GM23248 (cell line): Measurements from ENCODE around the gene ZFAND2B. TPM values are rescaled to one million over a fixed set of nuclear protein-coding genes. Genes with fewer than 3 reads are reported as not detected.

Experiments used
- DNase-seq: peaks from one replicate; pipeline ENCODE4 v3.0.0-alpha.2; 2015
- H2AFZ ChIP-seq: fragments of 200-600 bp; sonication (generic); 2 replicates; pipeline ENCODE4 v1.6.1; 2016; ENCODE audit warnings: antibody characterized with exemption
- H3F3A ChIP-seq: fragments of 200-600 bp; sonication (generic); 2 replicates; pipeline ENCODE4 v1.6.1; 2016; ENCODE audit warnings: mild to moderate bottlenecking, antibody characterized with exemption, mixed run types; ENCODE audit not compliant: insufficient read depth
- H3K27ac ChIP-seq: fragments of 200-600 bp; sonication (generic); 2 replicates; pipeline ENCODE4 v1.5.1; 2016; ENCODE audit warnings: mild to moderate bottlenecking
- H3K27me3 ChIP-seq: fragments of 200-600 bp; sonication (generic); replicated peaks from 2 replicates; pipeline ENCODE4 v1.6.1; 2016; ENCODE audit warnings: mild to moderate bottlenecking; ENCODE audit not compliant: insufficient read depth
- H3K36me3 ChIP-seq: fragments of 200-600 bp; sonication (generic); 2 replicates; pipeline ENCODE4 v1.6.1; 2016; ENCODE audit warnings: low read depth, mild to moderate bottlenecking
- H3K4me1 ChIP-seq: fragments of 200-600 bp; sonication (generic); 2 replicates; pipeline ENCODE4 v1.6.1; 2016; ENCODE audit warnings: mild to moderate bottlenecking; ENCODE audit not compliant: insufficient read depth
- H3K4me2 ChIP-seq: fragments of 200-600 bp; sonication (generic); one replicate; pipeline ENCODE4 v1.6.1; 2016; ENCODE audit warnings: mild to moderate bottlenecking; ENCODE audit not compliant: unreplicated experiment
- H3K4me3 ChIP-seq: fragments of 200-600 bp; sonication (generic); 2 replicates; pipeline ENCODE4 v1.5.1; 2016; ENCODE audit warnings: mild to moderate bottlenecking
- H3K79me2 ChIP-seq: fragments of 200-600 bp; sonication (generic); 2 replicates; pipeline ENCODE4 v1.6.1; 2016; ENCODE audit warnings: mild to moderate bottlenecking; ENCODE audit not compliant: insufficient read depth
- H3K9ac ChIP-seq: fragments of 200-600 bp; sonication (generic); 2 replicates; pipeline ENCODE4 v1.6.1; 2016; ENCODE audit warnings: mild to moderate bottlenecking
- H3K9me2 ChIP-seq: fragments of 200-600 bp; sonication (generic); 2 replicates; pipeline ENCODE4 v1.6.1; 2016; ENCODE audit warnings: mixed run types, mild to moderate bottlenecking, moderate library complexity; ENCODE audit not compliant: insufficient read depth
- H3K9me3 ChIP-seq: fragments of 200-600 bp; sonication (generic); one replicate; pipeline ENCODE4 v1.6.1; 2017; ENCODE audit warnings: low read depth
- H4K20me1 ChIP-seq: fragments of 200-600 bp; sonication (generic); 2 replicates; pipeline ENCODE4 v1.6.0; 2016; ENCODE audit not compliant: insufficient read depth
- EZH2 ChIP-seq: fragments of 200-600 bp; sonication (generic); IDR thresholded peaks from 2 replicates; pipeline ENCODE4 v1.6.1; 2018; ENCODE audit warnings: antibody characterized with exemption, mild to moderate bottlenecking; ENCODE audit not compliant: insufficient read depth, poor library complexity, severe bottlenecking
- EZH2phosphoT487 ChIP-seq: fragments of 200-600 bp; sonication (generic); IDR thresholded peaks from 2 replicates; pipeline ENCODE4 v1.6.1; 2018; ENCODE audit warnings: antibody characterized with exemption, moderate library complexity, mild to moderate bottlenecking, low read depth; ENCODE audit not compliant: insufficient read depth
- WGBS, 2 experiments: methylation state at CpG; one replicate each; pipeline ENCODE4 v1.1.6; 2015 to 2017; ENCODE audit warnings: low lambda C conversion rate in 2 of 2, low coverage in 1 of 2; ENCODE audit errors: missing lambda C conversion rate in 2 of 2; 5-methylcytosine and 5-hydroxymethylcytosine counted together
- in situ Hi-C: fragments of 300-500 bp; cut with MboI; formaldehyde crosslinking; loops from 2 replicates; pipeline ENCODE4 v1.15.0; 2020
- polyA plus RNA-seq: library from polyadenylated mRNA; unstranded; fragments of >200 nt; fragmentation: Nextera tagmentation; extraction: Ambion mirVana; gene quantifications from 2 replicates; pipeline ENCODE4 v1.2.1, GENCODE V29; 2016
- total RNA-seq: library from RNA; depleted of rRNA; stranded (reverse); fragments of >200 nt; shearing (Covaris generic); gene quantifications from 2 replicates; pipeline ENCODE4 v1.2.3, GENCODE V29; 2014

ZFAND2B gene
- total and polyA plus RNA-seq, 2 experiments from 2014 or later, result 38.9 to 39.3 TPM

DNA sequence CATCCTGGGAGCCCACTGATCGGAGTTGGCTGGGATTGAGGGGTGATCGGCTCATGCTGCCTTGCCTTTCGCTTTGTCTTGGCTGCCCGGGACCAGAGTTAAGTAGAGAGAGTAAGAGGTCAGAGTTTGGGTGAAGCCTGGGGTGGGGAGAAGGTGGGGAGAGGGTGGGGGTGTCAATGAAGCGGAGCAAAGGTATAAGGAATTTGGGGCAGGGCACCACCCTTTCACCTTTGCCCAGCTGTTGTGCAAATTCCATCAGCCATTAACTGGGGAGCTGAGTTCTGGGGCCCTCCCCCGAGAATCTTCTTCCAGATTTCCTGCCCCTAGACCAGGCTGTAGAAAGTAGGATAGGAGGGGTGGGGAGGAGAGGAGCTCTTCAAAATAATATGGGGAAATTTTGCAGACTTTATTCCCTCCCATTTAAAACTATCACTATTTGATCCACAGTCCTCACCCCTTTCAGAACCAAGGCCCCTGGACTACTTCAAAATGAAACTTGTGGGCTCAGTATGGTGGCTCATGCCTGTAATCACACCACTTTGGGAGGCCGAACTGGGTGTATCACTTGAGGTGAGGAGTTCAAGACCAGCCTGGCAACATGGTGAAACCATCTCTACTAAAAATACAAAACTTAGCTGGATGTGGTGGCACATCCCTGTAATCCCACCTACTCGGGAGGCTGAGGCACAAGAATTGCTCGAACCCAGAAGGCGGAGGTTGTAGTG, 36.5 kb upstream of the ZFAND2B start, which contains the start of gene SLC23A3:
Gene SLC23A3, minus strand, starts transcription at position 100 of the 725 bp plus-strand sequence. Its CDS starts 45 bp downstream, at position 55.
- H2AFZ ChIP-seq, result no peak within 1 kb of the TSS
- DNase-seq, result no peak
- H3F3A ChIP-seq, result peaks cover 20% of the 10 kb centered on the region
- no peaks in the 10 kb centered on the region for H4K20me1 ChIP-seq
- H3K9me2 ChIP-seq, result no peaks in the 10 kb centered on the region
- no peak within 1 kb of the TSS for H3K4me3 ChIP-seq
- H3K9me3 ChIP-seq, result no peaks in the 10 kb centered on the region
- H3K36me3 ChIP-seq, result peaks cover 11% of the 10 kb centered on the region; the same call in 1 of the 2 replicates
- H3K4me1 ChIP-seq, result peaks cover 10% of the 10 kb centered on the region; the same call in 1 of the 2 replicates
- H3K27me3 ChIP-seq, result no peaks in the 10 kb centered on the region
- TF ChIP-seq EZH2 (no peak), EZH2phosphoT487 (no peak)
- H3K9ac ChIP-seq, result no peak within 1 kb of the TSS
- H3K4me2 ChIP-seq, result no peak within 1 kb of the TSS
- H3K27ac ChIP-seq, result no peak within 1 kb of the TSS
- WGBS, 2 experiments, result 83 to 91% methylated on average over 9 to 10 of the region's 10 CpGs
- in situ Hi-C loops, result loop anchor here (10.0 kb wide), 1 partner anchor 135 kb away; the partner anchor contains the start of gene PTPRN
- peaks cover 9% of the 10 kb centered on the region for H3K79me2 ChIP-seq

DNA sequence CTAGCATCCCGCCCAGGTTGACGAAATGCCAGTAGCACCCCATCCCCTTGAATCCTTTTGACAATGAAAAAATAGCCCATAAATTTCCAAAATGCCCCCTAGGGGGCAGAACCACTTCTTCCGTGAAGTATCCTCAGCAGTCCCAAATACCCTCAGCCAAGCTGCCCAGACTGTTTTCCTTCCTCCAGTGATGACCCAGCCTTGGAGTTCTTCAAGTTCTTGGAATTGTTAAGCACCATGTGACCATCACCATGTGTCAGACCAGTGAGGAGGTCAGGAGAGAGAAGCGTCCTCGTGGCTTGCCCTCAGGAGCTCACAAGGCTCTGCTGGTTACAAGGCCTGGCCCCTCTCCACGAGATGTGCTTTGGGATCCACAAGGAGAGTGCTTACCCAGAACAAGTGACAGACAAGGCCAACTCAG, 35.3 kb upstream of the ZFAND2B start:
- Histone ChIP-seq H3F3A (peaks cover 20% of the 10 kb centered on the region), H3K4me2 (no peak overlapping the region), H3K9me3 (no peaks in the 10 kb centered on the region), H3K4me3 (no peak overlapping the region), H3K27me3 (no peaks in the 10 kb centered on the region), H4K20me1 (no peaks in the 10 kb centered on the region), H3K4me1 (peaks cover 16% of the 10 kb centered on the region), H3K27ac (peak overlapping the region; percentile 79), H3K79me2 (peaks cover 20% of the 10 kb centered on the region), H3K9me2 (no peaks in the 10 kb centered on the region), H3K36me3 (peaks cover 11% of the 10 kb centered on the region; the same call in 1 of the 2 replicates), H3K9ac (peak overlapping the region; percentile 64), H2AFZ (0 out of 2 replicates have a peak overlapping the region, but pooled peaks have one; percentile 11)
- no peak for TF ChIP-seq EZH2phosphoT487
- TF ChIP-seq EZH2, result no peak
- in situ Hi-C loops, result no loop called here
- peak; percentile 89 for DNase-seq
- 1 to 8% methylated on average over 6 of the region's 6 CpGs for WGBS, 2 experiments

DNA sequence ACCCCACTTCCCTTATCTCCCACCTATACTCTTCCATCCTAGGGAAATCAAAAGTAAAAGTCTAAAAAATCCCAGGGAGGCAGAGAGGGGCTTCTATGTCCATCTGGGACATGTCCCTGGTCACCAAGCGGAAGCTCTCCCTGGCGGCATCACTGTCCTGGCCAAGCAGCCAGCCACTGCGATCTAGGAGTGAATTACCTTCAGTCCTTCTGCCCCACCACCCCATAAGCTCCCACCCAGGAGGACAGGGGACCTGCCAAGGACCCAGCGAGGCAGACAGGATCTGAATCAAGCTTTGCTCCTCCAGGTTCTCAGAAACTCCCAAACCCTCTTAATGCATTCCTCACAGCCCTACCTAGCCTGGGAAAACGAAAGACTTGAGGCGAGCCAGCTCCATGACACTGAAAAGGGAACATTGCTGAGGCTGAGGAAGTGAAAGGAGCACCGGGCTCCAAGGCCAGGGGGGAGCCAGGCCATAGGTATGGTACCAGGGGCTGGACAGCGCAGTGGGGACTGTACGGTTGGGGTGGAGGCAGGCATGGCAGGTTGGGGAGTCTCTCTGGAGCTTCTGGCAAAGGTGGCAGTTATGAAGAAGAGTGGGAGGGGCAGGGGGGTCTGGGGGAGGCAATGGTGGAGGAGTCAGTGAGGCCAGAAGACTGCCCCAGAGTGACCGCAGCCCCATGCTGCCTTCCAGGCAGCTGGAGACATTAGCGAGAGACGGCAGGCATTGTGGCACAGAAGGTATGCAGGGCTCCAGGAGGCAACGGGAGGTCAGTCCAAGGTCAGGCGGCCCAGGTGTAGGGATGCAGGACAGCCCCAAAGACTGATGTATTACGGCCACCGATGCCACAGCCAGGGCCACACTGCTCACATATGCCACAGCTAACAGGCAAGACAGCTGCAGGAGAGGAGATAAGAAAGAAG, 34.1 kb upstream of the ZFAND2B start:
- no peaks in the 10 kb centered on the region for H4K20me1 ChIP-seq
- H3K9me2 ChIP-seq, result no peaks in the 10 kb centered on the region
- H3K9ac ChIP-seq, result no peak overlapping the region
- peaks cover 23% of the 10 kb centered on the region for H3F3A ChIP-seq
- H3K4me1 ChIP-seq, result peaks cover 20% of the 10 kb centered on the region
- H3K27ac ChIP-seq, result no peak overlapping the region
- H3K27me3 ChIP-seq, result no peaks in the 10 kb centered on the region
- H3K9me3 ChIP-seq, result no peaks in the 10 kb centered on the region
- 92% methylated on average over 16 of the region's 16 CpGs for WGBS, 2 experiments
- no peak for DNase-seq
- H3K4me3 ChIP-seq, result no peak overlapping the region
- H2AFZ ChIP-seq, result no peak overlapping the region
- H3K79me2 ChIP-seq, result peaks cover 23% of the 10 kb centered on the region
- in situ Hi-C loops, result no loop called here
- no peak overlapping the region for H3K4me2 ChIP-seq
- H3K36me3 ChIP-seq, result peaks cover 11% of the 10 kb centered on the region; the same call in 1 of the 2 replicates
- TF ChIP-seq EZH2, result no peak
- no peak for TF ChIP-seq EZH2phosphoT487

GRCh38 chr2:219173176-219173575, 33.4 kb upstream of the ZFAND2B start:
- Histone ChIP-seq H2AFZ (no peak overlapping the region), H3K27ac (no peak overlapping the region), H3K9ac (no peak overlapping the region), H3K79me2 (peaks cover 23% of the 10 kb centered on the region), H3K9me2 (no peaks in the 10 kb centered on the region), H3K4me2 (no peak overlapping the region), H3K27me3 (no peaks in the 10 kb centered on the region), H3K9me3 (no peaks in the 10 kb centered on the region), H3K4me3 (no peak overlapping the region), H4K20me1 (no peaks in the 10 kb centered on the region), H3K36me3 (peaks cover 11% of the 10 kb centered on the region; the same call in 1 of the 2 replicates), H3K4me1 (peaks cover 20% of the 10 kb centered on the region), H3F3A (peaks cover 26% of the 10 kb centered on the region)
- in situ Hi-C loops, result no loop called here
- WGBS, 2 experiments, result 71 to 77% methylated on average over 6 of the region's 6 CpGs
- TF ChIP-seq EZH2phosphoT487 (no peak), EZH2 (no peak)
- DNase-seq, result no peak
